Thoracic aorta (tissue), 2 donors: Measurements from ENCODE around the gene ZNF169. TPM values are rescaled to one million over a fixed set of nuclear protein-coding genes. Genes with fewer than 3 reads are reported as not detected.
"Not testable (repeated sequence)": the region's sequence is repeated elsewhere in the genome, so short reads cannot be mapped to it uniquely, and the experiment has no call there.

ENCODE experiments used
- ATAC-seq: fragments of 150-250 bp; one replicate; pipeline ENCODE4 v1.8.0; 2017; ENCODE audit warnings: low read depth; ENCODE audit not compliant: insufficient number of reproducible peaks, low FRiP score
- DNase-seq: peaks from one replicate; pipeline ENCODE4 v3.0.0-alpha.2; 2020; ENCODE audit warnings: low spot score
- H3K27ac ChIP-seq, 2 donors: fragments of 200-600 bp; sonication (generic); 1 replicate in 1 of 2; 2 replicates in 1 of 2; pipeline ENCODE4 v1.5.1; 2016; ENCODE audit warnings: mild to moderate bottlenecking in 2 of 2, moderate library complexity in 2 of 2
- H3K27me3 ChIP-seq: fragments of 200-600 bp; sonication (generic); replicated peaks from 2 replicates; pipeline ENCODE4 v1.6.0; 2016; ENCODE audit warnings: mild to moderate bottlenecking; ENCODE audit not compliant: insufficient read depth
- H3K36me3 ChIP-seq: fragments of 200-600 bp; sonication (generic); one replicate; pipeline ENCODE4 v1.5.1; 2016
- H3K4me1 ChIP-seq, 2 donors: fragments of 200-600 bp; sonication (generic); 1 replicate in 1 of 2; 2 replicates in 1 of 2; pipeline versions ENCODE4 v1.5.1 to v1.6.0; 2016; ENCODE audit warnings: low read depth in 2 of 2, mild to moderate bottlenecking in 1 of 2; ENCODE audit not compliant: control insufficient read depth in 1 of 2
- H3K4me3 ChIP-seq: fragments of 200-600 bp; sonication (generic); 2 replicates; pipeline ENCODE4 v1.5.1; 2016; ENCODE audit warnings: mild to moderate bottlenecking
- H3K9me3 ChIP-seq: fragments of 200-600 bp; sonication (generic); 2 replicates; pipeline ENCODE4 v1.5.1; 2016
- total RNA-seq, 2 donors: library from RNA; depleted of rRNA; stranded (reverse); fragments of >200 nt; gene quantifications; one replicate each; pipeline versions ENCODE4 v1.1.0 to v1.2.3, GENCODE V29; 2016

The ZNF169 gene
- total RNA-seq, 2 donors from 2014 or later: 6.6 to 11.9 TPM

- H3K27ac ChIP-seq, H3K36me3 ChIP-seq, H3K4me3 ChIP-seq, H3K9me3 ChIP-seq, H3K27me3 ChIP-seq, ATAC-seq, DNase-seq, H3K4me1 ChIP-seq: not testable (repeated sequence)
These were observed 81.7 kb downstream of the ZNF169 start for GRCh38 chr9:94340750-94341149.

GRCh38 chr9:94341703-94342102, 82.6 kb downstream of the ZNF169 start:
- H3K9me3 ChIP-seq, H3K4me1 ChIP-seq, H3K27ac ChIP-seq, H3K27me3 ChIP-seq, DNase-seq, ATAC-seq, H3K36me3 ChIP-seq, H3K4me3 ChIP-seq: not testable (repeated sequence)

GRCh38 chr9:94347451-94347850, 88.4 kb downstream of the ZNF169 start:
- DNase-seq, H3K27me3 ChIP-seq, H3K9me3 ChIP-seq, H3K27ac ChIP-seq, H3K4me3 ChIP-seq, H3K36me3 ChIP-seq, H3K4me1 ChIP-seq, ATAC-seq: not testable (repeated sequence)

- ATAC-seq, H3K27ac ChIP-seq, H3K27me3 ChIP-seq, H3K4me1 ChIP-seq, DNase-seq, H3K9me3 ChIP-seq, H3K4me3 ChIP-seq, H3K36me3 ChIP-seq: not testable (repeated sequence)
These were observed 89.7 kb downstream of the ZNF169 start for GRCh38 chr9:94348754-94349153.

Other genes starting within 250 kb of the ZNF169 start
- 10 to 100 TPM; 24.8 to 25.7 TPM for gene PTPDC1, start 174.8 kb upstream of the ZNF169 start, total RNA-seq
- not detected for gene NUTM2F, start 69.3 kb downstream of the ZNF169 start, total RNA-seq